PC-9 (cell line): ENCODE data around the gene ZNF134.

Source experiments
- CTCF ChIP-seq: fragments of 200-600 bp; sonication (generic); conservative IDR thresholded peaks from 2 replicates; pipeline ENCODE4 v1.6.1; 2017; ENCODE audit warnings: mixed run types, antibody characterized with exemption, mild to moderate bottlenecking, moderate library complexity
- EZH2 ChIP-seq: fragments of 200-600 bp; sonication (generic); IDR thresholded peaks from 2 replicates; pipeline ENCODE4 v1.8.0; 2017; ENCODE audit warnings: antibody characterized with exemption, low read depth

DNA sequence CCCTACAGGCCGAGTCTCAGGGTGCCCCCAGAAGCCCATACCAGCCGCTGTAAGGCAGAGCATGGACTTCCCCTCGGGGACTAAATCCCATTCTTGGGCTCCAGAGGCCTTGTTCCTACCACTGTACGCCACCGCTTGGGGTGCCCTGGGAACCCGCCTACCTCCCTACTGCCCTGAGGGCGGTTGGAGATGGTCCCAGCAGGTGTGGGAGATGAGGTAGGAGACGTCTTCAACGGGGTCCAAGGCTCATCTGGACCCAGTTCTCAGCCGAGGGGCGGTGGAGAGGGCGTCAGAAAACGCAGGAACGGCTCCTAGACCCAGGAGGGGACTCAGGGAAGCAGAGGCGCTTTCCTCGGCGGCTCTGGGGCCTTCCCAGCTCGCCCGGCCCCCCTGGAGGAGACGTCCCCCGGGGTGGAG is 30.9 kb upstream of the ZNF134 start:
- no peak for TF ChIP-seq CTCF
- no peak for TF ChIP-seq EZH2
